ENCODE measurements around the gene CYP2U1.
A peak's percentile ranks its signal among the peaks of the same experiment; 100 is the strongest.

Gene CYP2U1

DNA sequence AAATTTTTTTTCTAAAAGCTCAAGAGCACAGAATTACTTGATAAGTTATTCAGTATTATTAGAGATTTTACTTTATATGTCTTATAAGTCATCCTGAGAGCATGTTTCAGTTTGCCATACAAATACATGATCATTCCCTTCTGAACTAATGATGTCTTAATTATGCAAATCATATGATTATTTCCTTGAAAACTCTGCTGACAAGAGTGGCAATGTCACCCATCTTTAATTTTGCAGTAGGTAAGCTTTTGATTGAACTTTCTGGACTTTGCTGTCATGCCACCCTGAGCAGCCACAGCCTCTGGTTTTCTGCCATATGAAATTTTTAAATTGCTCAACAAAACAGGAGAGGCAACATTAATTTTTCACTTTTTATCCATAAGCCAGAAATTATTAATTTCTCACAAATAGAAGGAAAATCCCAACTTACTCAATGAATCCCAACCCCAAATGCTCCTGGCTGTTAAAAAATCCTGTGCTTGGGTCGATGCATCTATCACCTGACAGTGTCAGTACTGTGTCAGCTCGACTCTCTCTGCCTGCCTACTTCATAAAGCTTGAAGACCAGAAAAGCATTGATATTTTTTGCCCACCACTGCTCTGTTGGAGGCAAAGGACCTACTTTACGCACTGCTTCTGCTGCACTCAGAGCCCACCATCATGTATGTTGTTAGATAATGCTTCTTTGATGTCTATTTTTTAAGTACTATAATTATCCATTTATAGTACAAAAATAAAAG, 46.8 kb downstream of the CYP2U1 start:
- no peak for DNase-seq (ENCODE audit: low read depth)
- TF ChIP-seq, protein P1, sequence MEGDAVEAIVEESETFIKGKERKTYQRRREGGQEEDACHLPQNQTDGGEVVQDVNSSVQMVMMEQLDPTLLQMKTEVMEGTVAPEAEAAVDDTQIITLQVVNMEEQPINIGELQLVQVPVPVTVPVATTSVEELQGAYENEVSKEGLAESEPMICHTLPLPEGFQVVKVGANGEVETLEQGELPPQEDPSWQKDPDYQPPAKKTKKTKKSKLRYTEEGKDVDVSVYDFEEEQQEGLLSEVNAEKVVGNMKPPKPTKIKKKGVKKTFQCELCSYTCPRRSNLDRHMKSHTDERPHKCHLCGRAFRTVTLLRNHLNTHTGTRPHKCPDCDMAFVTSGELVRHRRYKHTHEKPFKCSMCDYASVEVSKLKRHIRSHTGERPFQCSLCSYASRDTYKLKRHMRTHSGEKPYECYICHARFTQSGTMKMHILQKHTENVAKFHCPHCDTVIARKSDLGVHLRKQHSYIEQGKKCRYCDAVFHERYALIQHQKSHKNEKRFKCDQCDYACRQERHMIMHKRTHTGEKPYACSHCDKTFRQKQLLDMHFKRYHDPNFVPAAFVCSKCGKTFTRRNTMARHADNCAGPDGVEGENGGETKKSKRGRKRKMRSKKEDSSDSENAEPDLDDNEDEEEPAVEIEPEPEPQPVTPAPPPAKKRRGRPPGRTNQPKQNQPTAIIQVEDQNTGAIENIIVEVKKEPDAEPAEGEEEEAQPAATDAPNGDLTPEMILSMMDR (conservative IDR thresholded peaks at IDR 0.05; ENCODE audit: control insufficient read depth, insufficient read depth, low read depth, low read length) = no peak
- H3K4me3 ChIP-seq (ENCODE audit: control insufficient read depth, low read depth, low read length) = no peak overlapping the region

DNA sequence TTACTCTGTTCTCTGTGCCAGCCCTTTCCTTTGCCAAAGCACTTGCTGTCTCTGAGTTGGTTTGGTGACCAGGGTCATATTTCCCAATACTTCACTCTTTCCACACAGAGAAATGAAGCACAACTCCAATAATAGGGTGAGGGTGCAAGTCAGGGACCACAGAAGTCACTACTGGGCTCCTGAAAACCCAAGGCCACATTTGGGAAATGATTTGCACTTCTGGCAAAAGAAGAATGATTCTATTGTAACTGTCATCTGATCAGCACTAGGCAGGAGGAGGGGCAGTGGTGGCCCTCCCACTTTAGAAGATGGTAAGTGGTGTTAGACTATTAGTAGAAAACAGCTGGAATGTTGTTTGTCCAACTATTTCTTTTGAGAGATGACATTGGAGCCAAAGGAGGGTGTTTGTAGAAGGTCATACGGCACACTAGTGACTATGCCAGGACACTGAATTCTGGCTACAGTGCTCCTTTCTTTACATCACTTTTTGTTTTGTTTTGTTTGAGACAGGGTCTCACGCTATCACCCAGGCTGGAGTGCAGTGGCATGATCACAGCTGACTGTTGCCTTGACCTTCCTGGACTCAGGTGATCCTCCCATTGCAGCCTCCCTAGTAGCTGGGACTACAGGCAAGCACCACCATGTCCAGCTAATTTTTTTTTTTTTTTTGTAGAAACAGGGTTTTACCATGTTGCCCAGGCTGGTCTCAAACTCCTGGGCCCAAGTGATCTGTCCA, 47.5 kb downstream of the CYP2U1 start:
- no peak overlapping the region for H3K4me3 ChIP-seq (ENCODE audit: control insufficient read depth, low read depth, low read length)
- TF ChIP-seq, protein P1 (conservative IDR thresholded peaks at IDR 0.05; ENCODE audit: control insufficient read depth, insufficient read depth, low read depth, low read length) = no peak
- DNase-seq (ENCODE audit: low read depth) = no peak

DNA sequence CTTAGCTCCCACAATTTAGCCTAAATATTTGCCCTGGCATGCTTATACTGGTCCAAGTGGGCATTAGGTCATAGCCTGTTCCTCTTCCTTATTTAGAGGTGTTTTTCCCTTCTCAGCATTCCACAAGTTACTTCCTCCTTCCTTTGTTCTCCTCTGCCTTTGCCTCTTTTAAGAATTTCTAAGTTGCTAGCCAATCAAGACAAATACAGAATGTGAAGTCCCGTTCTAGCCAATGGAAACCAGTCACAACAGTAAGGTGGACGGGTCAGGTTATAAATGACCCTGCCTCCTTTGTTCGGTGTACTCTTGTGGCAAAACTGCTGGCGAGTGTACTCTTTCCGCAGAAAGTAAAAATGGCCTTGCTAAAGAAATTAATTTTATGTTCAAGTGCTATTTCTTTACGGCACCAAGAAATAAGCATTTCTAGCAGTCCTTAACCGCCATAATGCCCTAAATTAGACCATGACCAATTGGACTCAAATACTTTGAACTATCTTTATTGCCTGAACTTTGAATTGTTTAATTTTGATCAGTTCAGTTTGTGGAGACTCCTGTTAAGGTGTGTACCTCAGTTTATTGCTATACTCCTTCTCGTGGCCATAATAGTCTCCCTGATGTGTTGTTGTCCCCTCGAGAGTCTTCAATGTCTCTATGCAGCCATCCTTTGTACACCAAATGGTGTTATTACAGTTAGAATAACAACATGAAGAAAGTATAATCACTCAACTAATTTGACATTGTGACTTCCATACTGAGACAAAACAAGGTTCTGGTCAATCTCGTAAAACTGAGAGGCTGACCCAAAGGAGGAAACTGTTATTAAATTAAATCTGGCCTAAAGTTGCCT, 56.8 kb downstream of the CYP2U1 start:
- no peak for DNase-seq (ENCODE audit: low read depth)
- TF ChIP-seq, protein P1 (conservative IDR thresholded peaks at IDR 0.05; ENCODE audit: control insufficient read depth, insufficient read depth, low read depth, low read length) = no peak
- no peak overlapping the region for H3K4me3 ChIP-seq (ENCODE audit: control insufficient read depth, low read depth, low read length)

DNA sequence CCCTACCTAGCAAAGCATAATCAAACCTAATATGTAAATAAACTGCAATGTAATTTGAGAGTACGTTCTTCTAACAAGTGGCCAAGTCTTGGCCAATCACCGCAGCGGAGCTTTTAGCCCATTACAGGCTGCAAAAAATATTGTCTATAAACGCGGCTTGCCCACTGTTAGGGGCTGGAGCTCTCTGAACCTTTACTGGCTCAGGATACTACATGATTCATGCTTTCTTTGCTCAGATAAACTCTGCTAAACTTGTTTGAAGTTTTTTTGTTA, 57.4 kb downstream of the CYP2U1 start:
- no peak overlapping the region for H3K4me3 ChIP-seq (ENCODE audit: control insufficient read depth, low read depth, low read length)
- TF ChIP-seq, protein P1 (conservative IDR thresholded peaks at IDR 0.05; ENCODE audit: control insufficient read depth, insufficient read depth, low read depth, low read length) = no peak
- no peak for DNase-seq (ENCODE audit: low read depth)

DNA sequence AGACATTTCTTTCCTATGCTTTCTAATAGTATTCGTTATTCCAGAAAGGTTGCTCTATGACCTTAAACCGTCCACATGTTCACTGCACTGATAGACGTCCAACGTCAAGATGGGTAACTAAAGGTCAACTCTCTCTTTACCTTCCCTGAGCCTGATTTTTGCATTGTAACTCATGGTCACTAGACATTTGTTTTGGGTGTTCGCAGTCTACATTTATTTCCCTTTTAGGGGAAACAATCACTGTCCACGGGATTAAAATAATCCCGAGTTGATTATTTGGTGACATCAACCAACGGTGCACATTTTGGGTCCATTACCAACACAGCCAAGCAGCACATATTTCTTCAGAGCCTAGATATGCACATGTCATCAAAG, 57.8 kb downstream of the CYP2U1 start:
- no peak for DNase-seq (ENCODE audit: low read depth)
- TF ChIP-seq, protein P1 (conservative IDR thresholded peaks at IDR 0.05; ENCODE audit: control insufficient read depth, insufficient read depth, low read depth, low read length) = no peak
- H3K4me3 ChIP-seq (ENCODE audit: control insufficient read depth, low read depth, low read length) = peak overlapping the region; percentile 53

DNA sequence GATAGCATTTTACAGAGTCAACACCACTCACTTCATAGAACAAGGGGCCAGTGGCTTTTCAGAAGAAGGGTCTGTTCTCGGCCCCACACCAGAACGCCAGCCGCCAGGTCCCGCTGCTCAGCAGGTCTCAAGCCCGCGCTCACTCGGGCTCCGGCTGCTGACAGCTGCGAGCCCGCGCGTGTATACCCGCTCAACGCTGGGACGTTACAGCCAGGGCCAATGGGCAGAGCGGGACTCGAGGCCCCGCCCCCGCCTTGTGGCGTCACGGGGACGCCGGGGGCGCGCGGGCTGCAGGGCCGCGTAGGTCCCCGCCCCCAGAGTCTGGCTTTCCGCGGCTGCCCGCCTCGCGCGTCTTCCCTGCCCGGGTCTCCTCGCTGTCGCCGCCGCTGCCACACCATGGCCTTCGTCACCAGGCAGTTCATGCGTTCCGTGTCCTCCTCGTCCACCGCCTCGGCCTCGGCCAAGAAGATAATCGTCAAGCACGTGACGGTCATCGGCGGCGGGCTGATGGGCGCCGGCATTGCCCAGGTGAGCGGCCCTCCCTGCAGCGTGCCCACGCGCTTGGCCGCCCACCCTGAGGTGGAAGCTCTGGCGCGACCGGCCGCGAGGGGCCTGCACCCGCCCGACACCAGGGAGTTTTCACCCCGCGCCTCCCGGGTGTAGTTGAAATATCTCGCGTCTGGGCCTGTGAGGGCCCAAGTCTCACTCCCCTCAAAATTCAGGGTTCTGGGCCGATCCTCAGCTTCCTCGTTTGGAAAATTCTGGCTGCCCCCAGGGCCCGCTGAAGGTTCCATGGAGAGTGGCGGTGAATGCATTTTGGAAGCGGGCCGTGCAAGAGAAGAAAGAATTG, 58.4 kb downstream of the CYP2U1 start, which contains the start of gene HADH:
TSS of gene HADH (plus strand) at position 353 of the 850 bp plus-strand sequence. CDS start at position 397, 44 bp downstream.
- DNase-seq (ENCODE audit: low read depth) = peak; percentile 84
- TF ChIP-seq, protein P1 (conservative IDR thresholded peaks at IDR 0.05; ENCODE audit: control insufficient read depth, insufficient read depth, low read depth, low read length) = no peak
- H3K4me3 ChIP-seq (ENCODE audit: control insufficient read depth, low read depth, low read length) = peak within 1 kb of the TSS; percentile 76

Measured in fibroblast of mammary gland (primary cell).